ENCODE data around the gene FAM180A.

The FAM180A gene

GRCh38 chr7:135771961-135772638, 23.5 kb upstream of the FAM180A start:
- no peak for DNase-seq (ENCODE audit: low read depth)

- no peak for DNase-seq (ENCODE audit: low read depth)
These were observed 22.4 kb upstream of the FAM180A start for GRCh38 chr7:135771051-135771450.

- DNase-seq (ENCODE audit: low read depth) = no peak
These were observed 21.6 kb upstream of the FAM180A start for GRCh38 chr7:135770139-135770710.

- DNase-seq (ENCODE audit: low read depth) = no peak
These were observed 20.6 kb upstream of the FAM180A start for GRCh38 chr7:135769005-135769802.

GRCh38 chr7:135768467-135768866, 19.9 kb upstream of the FAM180A start:
- DNase-seq (ENCODE audit: low read depth) = no peak

- no peak for DNase-seq (ENCODE audit: low read depth)
These were observed 19.5 kb upstream of the FAM180A start for GRCh38 chr7:135768064-135768463.

GRCh38 chr7:135763261-135763660, 14.6 kb upstream of the FAM180A start:
- DNase-seq (ENCODE audit: low read depth) = no peak

GRCh38 chr7:135761751-135762488, 13.3 kb upstream of the FAM180A start:
- DNase-seq (ENCODE audit: low read depth) = no peak

GRCh38 chr7:135759532-135759931, 10.9 kb upstream of the FAM180A start:
- no peak for DNase-seq (ENCODE audit: low read depth)

GRCh38 chr7:135758531-135758932, 9.9 kb upstream of the FAM180A start:
- DNase-seq (ENCODE audit: low read depth) = no peak

- no peak for DNase-seq (ENCODE audit: low read depth)
These were observed 9.3 kb upstream of the FAM180A start for GRCh38 chr7:135757719-135758411.

GRCh38 chr7:135756191-135756590, 7.6 kb upstream of the FAM180A start:
- DNase-seq (ENCODE audit: low read depth) = no peak

- no peak for DNase-seq (ENCODE audit: low read depth)
These were observed 6.7 kb upstream of the FAM180A start for GRCh38 chr7:135755351-135755753.

- DNase-seq (ENCODE audit: low read depth) = no peak
These were observed 5.2 kb upstream of the FAM180A start for GRCh38 chr7:135753616-135754413.

- no peak for DNase-seq (ENCODE audit: low read depth)
These were observed 1.2 kb downstream of the FAM180A start for GRCh38 chr7:135747366-135747765.

- no peak for DNase-seq (ENCODE audit: low read depth)
These were observed 2.8 kb downstream of the FAM180A start for GRCh38 chr7:135745703-135746312.

- no peak for DNase-seq (ENCODE audit: low read depth)
These were observed 3.5 kb downstream of the FAM180A start for GRCh38 chr7:135744938-135745702.

GRCh38 chr7:135743907-135744731, 4.5 kb downstream of the FAM180A start:
- no peak for DNase-seq (ENCODE audit: low read depth)

GRCh38 chr7:135742371-135742770, 6.2 kb downstream of the FAM180A start:
- DNase-seq (ENCODE audit: low read depth) = no peak
